HK-2 (cell line): ENCODE measurements around the gene MRPL44.
A peak's percentile ranks its signal among the peaks of the same experiment; 100 is the strongest.
"Not testable (repeated sequence)": the region's sequence is repeated elsewhere in the genome, so short reads cannot be mapped to it uniquely, and the experiment has no call there.

Experiments
- DNase-seq: peaks from one replicate; pipeline ENCODE4 v3.0.0-alpha.2; 2018; ENCODE audit not compliant: unreplicated experiment

The MRPL44 gene

DNA sequence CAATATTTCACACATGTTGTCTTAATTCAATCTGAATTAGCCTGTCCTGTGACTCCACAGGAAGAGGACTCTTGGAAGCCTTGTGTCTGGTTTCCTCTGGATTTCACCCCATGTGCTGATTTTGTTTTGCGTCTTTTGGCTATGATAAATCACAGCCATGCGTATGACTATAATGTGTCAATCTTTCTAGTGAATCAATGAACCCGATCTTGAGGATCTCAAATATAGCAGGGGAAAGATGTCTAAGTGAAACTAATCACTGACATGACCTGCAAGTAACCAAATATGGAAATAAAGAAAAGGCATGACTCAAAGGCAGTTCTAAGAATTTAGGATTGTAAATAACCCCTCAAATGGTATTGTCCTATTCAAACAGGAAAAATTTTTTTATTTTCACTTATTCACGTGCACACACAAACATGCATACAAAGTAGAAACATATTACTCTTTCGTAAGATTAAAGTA is 20.4 kb upstream of the MRPL44 start:
- DNase-seq, result no peak

DNA sequence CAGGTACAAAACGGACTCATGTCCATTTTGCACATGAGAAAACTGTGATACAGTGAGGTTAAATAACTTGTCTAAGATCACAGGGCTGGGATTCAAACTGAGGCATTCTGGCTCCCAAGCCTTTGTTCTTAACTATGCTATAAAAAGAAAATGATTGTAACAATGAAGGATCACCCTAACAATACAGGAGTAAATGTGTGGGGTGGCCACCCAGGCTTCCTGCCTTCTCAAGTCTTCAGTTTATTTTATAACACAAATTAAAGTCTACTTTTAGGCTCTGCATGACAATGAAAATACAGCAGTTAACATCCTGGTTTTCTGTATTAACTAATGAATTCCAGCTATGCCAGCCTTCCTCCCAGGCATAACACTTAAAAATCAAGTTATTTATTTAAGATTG is 19.7 kb upstream of the MRPL44 start:
- no peak for DNase-seq

DNA sequence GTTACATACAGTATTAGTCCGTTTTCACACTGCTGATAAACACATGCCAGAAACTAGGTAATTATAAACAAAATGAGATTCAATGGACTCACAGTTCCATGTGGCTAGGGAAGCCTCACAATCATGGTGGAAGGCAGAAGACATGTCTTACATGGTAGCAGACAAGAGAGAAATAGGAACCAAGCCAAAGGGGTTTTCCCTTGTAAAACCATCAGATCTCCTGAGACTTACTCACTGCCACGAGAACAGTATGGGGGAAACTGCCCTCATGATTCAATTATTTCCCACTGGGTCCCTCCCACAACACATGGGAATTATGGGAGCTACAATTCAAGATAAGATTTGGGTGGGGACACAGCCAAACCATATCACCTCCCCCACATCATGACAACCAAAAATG is 17.8 kb upstream of the MRPL44 start:
- DNase-seq, result not testable (repeated sequence)

DNA sequence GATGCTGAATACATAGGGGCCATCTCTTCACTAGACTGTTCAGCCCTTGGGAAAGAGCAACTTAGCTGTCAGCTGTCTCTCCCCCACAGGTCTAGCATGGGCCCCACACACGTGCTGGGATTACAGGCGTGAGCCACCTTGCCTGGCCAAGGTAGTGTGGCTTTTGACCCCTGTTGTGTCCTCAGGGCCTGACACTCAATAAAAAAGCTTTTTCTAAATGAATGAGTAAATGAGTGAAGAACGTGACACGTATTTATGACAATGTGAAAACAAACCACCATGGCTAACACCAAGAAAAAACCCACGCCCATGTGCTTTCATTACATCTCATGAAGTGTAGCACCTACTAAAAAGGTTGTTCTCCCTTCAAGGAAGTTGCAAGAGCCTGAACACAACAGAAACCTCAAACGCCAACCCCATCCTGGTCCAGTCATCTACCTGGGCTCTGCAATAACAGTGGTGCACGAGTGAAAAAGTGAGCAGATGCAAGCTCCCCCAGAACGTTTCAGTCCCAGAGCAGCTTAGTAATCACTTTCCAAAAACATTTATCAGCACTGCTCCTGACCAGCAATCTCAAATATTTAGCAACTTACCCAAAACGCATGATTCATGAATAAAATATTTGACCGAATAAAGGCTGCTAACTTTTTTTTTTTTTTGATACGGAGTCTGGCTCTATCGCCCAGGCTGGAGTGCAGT is 15.5 kb upstream of the MRPL44 start:
- DNase-seq, result no peak

DNA sequence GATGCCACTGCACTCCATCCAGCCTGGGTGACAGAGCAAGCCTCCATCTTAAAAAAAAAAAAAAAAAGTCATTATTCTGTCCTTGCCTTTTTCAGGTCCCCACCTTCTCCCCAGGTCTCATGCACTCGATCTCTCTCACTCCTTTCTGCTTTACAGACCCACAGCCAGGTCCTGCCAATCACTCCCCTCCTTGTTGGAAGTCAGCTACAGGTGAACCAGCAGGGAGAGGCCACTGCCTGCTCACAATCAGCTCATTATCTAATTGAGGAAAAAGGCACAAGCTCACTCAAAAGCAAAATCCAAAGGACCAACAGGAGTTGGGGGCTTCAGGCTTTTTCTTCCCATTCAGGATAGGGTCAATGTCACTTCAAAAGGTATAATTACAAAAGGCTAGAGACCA is 14.1 kb upstream of the MRPL44 start:
- DNase-seq, result no peak

DNA sequence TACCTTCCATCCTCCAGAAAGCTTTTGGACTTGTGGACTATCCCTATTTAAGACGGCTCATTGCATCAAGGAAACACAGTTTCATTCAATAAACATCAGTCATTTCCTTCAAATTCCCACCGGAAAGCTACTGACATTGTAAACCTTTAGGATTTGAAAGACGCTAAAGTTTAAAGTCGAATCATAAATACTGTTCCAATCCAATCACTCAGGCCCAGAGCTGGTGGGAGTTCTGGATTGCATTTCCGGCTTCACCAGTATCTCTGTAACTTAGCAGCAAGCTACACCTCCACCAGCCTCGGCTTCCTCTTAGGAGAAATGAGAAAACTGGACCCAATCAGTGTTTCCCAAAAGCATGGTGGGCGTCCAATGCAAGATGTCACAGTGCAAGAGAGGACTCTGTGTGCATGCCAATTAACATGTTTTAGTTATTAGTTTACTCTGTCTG is 13.7 kb upstream of the MRPL44 start:
- no peak for DNase-seq

DNA sequence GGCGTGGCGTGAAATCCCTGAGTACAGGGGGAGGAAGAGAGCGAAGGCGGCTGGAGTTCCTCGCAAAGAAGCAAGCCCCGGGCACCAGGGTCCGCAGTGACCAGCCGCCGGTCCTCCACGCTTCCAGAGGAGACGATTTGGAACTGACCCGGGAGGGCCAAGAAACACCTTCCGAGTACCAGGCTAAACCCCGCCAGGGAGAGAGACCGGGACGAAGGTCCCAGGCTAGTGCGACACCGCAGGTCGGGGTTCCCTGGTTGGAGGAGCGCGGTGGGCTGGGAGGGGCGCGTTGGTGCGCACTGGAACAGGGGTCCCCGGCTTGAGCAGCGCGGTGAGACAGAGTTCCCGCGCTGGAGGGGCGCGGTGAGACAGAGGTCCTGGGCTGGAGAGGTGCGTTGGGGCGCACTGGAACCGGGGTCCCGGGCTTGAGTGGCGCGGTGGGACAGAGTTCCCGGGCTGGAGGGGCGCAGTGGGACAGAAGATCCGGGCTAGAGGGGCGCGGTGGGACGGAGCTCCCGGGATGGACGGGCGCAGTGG is 13.0 kb upstream of the MRPL44 start:
- peak; percentile 51 for DNase-seq

DNA sequence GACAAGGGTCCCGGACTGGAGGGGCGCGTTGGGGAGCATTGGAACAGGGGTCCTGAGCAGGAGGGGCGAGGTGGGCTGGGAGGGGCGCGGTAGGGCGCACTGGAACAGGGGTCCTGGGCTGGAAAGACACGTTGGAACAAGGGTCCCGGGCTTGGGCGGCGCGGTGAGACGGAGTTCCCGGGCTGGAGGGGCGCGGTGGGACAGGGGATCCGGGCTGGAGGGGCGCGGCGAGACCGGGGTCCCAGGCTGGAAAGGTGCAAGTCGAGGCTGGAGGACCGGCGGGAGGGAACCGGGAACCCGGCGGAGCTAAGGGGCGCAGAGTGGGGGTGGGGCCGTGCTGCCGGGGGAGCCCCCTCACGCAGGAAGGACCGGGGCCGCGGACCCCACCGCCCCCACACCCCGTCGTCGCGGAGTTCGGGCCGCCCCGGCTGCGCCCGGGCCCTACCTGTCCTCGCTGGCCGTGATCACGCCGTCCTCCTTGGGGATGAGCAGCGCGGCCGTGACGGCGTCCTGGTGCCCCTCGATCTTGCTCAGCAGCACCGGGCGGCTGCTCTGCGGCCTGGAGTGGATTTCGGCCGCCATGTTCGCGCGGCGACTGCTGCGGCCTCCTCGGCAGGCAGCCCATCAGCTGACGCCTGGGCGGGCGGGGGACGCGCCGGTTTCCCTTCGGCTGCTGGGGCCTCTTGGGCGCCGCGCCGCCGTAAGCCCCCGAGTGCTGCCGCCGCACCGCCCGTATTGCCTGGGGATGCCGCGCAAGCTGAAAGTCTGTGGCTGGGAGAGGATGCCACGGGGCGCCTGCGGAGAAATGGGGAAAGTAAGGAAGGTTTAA is 12.3 kb upstream of the MRPL44 start, which contains the start of gene WDFY1:
Gene WDFY1 (minus strand): TSS at position 633 of the 829 bp plus-strand sequence. CDS start 51 bp downstream, at position 582.
- peak; percentile 86 for DNase-seq

DNA sequence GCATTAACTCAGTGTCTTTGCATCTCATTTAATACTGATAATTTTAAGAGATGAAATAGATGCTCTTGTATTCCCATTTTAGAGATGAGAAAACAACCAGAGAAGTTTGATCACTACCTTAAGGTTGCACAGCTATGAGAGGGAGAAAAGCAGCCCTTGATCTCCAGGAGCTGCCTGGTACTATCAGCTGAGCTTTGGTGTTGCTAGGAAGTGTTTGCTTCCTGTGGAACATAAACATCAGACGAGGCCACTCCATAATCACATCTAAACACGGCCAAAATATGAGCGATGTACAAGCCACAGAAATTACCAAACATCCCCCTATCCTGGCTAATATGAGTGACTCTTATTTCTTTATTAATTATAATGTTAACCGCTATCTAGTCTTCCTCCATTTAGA is 11.5 kb upstream of the MRPL44 start:
- DNase-seq, result no peak

DNA sequence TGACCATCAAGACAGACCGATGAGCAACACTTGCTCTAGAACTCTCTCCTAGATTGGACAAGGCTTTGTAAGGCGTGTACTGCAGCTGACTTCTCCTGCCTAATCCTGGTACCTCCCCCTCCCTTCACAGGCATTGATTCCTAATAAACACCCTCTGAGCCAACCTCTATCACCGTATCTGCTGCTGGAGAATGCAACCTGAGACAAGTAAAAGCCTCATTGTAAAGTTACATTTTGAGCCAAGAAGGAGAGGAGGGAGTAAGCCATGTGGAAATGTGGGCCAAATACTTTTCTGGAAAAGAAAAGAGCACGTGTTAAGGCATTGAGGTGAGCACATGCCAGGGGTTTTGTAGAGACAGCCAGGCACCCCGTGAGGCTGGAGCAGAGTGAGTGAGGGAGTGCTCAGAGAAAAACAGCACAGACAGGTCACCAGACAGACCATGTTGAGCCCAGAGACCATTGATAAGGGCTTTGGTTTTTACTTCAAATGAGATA is 9.5 kb upstream of the MRPL44 start:
- no peak for DNase-seq

DNA sequence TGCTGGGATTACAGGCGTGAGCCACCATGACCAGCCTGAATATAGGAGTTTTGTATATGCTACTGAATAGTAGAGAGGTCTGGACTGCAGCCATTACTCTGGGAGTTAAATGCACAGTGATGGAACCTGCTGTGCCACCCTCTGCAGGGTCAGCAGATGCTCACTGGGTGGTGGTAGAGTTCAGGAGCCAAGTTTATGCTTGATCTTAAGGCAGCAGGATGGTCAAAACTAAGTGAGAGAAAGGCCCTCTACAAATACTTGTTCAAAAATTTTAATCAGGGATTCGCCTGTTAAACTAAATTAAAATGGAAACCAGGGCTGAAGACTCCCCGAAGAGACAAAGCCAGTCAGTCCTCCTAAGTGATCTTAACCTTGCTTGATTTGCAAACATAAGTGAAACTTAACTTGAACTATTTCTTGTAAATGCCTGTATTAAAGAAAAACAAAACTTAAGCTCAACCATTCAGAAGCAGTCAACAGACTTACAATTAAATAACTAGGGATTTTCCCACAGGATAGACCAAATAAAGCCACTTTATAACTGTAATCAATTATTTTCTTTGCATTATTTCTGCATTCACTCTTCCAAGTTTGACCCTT is 7.9 kb upstream of the MRPL44 start:
- no peak for DNase-seq

DNA sequence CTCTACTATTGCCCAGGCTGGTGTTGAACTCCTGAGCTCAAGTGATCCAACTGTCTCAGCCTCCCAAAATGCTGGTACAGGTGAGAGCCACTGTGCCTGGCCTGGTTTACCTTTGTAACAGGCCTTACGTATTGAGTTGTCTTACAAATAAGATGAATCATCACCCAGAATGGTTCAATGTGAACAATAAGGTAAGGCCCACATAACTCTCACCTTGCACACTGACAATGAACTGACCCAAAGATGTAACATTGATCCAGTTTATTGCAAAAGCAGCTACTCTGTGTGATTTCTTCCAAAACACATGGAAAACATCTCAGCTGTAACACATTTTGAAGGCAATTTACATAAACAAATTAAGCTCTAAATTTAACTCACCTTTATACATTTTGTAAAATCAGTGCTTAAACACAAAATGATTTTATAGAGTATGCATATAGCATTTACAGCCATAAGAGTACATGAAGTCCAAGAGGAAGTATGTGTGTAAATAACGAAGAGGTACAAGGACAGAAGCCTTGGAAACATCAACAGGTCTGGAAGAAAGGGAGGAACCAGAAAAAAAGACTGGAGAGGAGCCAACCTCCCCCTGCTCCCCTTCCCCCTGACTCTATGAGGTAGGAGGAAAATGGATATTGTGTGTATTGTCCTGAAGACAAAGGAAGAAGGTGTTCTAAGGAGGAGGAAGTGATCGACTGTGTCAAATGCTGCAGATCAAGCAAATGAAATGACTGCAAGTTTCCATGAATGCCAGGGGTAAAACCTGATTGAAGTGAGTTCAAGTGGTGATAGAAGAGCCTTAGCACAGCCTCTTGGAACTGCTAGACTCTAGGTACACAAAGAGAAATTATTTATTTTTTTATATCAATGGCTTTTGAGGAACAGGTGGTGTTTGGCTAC is 6.6 kb upstream of the MRPL44 start:
- no peak for DNase-seq

DNA sequence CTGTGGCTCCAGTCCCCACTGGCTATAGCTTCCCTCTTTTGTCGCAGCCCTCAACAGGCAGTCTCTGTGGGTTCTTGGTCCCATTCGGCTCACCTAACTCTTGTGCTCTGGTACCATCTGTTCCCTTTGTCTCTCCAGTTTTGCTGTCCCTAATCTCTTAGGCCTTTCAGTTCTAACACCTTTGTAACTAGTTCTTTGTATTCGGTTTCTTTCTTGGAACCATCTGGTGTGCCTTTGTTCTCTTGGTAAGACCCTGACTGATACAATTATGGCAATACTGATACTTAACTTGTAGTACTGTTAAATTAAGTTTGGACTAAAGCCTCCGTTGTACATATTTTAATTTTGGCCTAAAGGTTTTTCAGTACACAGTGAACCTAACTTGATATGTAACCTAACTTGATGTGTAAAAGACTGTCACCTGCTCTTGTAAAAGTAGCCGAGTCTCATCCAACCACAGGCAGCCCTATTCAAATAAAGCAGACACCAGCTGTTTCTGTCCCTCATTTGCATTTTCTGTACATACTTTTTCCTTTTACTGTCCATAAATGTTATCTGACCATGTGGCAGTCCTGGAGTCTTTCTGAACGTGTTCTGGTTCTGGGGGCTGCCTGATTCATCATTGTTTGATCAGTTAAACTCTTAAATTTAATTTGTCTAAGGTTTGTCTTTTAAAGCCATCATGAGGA is 4.8 kb upstream of the MRPL44 start:
- DNase-seq, result no peak

DNA sequence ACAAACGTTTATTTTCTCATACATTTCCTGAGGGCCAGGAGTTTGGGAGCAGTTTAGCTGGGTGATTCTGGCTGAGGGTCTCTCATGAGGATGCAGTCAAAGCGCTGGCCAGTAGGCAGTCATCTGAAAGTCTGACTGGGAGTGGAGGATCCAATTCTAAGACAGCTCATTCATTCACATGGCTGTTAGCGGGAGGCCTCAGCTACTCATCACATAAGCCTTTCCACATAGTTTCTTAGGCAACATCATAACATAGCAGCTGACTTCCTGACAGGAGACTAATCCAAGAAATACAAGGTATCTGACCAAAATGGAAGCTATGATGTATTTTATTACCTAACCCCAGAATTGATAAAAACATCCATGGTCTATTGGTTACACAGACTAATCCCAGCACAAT is 2.9 kb upstream of the MRPL44 start:
- no peak for DNase-seq

DNA sequence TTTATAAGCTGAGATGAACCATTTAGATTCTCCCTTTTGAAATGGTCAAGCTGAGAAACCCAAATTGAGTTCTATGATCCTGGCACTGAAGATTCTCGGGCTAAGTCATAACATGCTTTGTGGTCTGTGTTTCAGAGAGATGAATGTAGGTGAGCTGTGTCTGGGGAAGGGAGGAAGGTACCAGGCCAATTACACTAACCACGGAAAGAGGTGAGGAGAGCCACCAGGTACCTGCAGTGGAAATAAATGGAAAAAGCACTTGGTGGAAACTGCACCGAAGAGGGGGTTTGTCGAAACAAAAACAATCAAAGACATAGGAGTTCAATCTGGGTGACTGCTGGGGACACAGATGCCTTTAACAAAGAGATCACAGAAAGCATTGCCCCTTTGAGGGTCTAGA is 963 bp upstream of the MRPL44 start:
- DNase-seq, result no peak

DNA sequence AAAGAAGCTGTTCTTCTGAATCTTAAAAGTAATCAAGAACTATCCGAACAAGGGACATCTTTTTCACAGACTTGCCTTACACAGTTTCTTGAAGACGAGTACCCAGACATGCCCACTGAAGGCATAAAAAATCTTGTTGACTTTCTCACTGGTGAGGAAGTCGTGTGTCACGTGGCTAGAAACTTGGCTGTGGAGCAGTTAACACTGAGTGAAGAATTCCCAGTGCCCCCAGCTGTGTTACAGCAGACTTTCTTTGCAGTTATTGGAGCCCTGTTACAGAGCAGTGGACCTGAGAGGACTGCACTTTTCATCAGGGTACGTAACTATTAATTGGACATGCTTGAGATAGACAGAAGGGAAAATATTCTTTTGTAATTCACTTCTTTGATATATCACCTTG is 2.4 kb downstream of the MRPL44 start:
- no peak for DNase-seq

DNA sequence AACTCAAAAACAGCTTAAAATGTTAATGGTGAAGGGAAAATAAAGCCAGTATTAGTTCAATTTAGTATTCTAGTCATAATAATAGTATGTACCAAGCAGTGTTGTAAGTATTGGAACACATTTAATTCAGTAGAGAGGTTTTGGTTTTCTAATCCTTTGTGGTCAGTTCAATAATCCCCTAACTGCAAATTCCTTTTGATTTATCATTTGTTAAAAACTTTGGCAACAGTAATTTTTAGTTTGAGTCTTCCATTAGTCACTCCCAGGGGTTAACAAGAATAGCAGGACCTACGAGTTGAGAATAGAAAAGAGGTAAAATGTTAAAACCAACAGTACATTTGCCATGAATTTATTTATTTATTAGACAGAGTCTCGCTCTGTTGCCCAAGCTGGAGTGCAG is 10.7 kb downstream of the MRPL44 start:
- DNase-seq, result no peak

DNA sequence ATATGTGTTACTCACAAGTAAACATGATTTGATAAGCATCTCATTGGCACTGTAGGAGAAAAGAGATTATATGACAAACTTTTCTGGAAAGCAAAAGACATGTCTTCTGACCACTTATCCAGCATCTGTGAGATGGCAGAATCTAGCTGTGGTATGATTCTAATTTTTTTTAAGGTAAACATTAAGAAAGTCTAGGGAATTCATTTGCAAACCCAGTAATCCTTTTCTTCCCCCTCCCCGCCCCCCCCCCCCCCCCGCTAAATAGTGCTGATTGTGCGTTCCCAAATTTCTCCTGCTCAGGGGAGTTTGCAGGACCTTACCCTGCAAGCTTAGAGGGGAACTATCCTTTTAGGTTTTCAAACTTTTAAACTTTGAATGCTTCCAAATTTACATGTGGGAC is 12.1 kb downstream of the MRPL44 start:
- DNase-seq, result no peak

DNA sequence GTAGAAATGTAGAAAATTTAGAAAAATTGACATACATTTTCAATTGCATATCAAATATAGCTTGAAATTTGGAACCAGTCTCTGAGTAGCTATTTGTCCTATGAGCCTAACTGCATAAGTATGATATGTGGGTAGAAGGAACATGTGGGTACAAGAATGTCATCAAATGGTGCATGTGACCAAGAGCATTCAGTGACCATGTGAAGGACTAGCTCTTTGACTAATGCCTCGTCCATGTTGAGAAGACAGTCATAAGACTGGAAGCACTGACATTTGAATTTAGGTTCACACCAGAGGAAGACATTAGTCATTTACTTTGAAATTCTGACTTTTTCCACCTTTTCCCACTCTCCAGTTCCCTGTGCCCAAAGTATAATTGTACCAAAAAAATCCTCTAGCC is 12.6 kb downstream of the MRPL44 start:
- DNase-seq, result no peak

DNA sequence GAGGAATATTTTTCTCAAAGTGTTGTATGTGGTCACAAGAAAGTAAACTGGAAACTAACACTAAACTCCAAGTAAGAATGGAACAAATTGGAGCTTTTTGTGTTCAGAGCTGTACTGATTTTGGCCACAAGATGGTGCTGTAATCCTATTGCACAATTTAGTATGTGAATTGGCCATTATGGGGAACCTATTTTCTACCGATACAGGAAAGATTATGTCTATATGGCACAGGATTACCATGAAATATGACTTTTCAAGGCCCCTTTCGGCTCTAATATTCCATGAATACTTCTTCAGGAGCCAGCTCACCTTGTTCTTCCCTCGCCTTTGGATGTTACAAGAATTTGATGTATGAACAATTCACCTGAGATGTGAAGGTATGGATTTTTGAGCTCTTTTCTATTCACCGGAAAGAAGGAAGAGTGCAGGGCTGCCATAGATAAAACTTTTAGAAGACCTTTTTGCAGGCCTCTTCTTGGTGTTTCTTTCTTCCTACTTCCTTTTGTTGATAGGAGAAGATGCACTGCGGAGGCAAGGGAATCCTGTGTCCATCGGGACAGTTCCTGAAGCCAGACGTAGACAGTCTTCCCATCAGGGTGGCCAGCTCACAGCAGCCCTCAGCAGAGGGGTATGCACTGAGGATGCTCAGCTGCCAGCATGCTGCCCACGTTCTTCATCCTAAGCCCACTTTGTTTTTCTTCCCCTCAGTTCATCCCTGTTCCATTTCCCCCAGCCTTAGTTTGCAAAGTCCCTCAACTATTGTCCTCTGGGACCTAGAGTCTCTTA is 13.3 kb downstream of the MRPL44 start:
- peak; percentile 33 for DNase-seq
